ENCODE results near the gene MOCS1.

MOCS1 gene

DNA sequence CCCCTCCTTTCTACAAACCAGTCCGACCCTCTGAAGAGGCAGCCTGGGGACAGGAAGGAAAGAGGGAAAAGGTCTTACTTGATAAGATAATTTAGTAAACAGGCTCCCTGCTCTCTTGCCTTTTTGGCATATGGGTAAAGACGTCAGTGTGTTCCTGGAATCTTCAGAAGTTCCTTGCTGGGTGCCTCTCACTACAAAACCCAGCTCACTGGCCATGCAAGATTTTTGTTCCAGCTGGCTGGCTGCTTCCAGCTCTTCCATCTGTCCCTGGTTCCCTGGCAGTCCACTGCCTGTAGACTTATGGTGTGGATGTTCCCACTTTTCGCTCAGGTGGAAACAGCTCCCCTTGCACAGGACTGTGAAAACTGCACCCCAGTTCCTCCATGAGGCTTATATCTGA lies 57.4 kb downstream of the MOCS1 start:
- DNase-seq (ENCODE audit: low read depth in 2 of 2): no peak

DNA sequence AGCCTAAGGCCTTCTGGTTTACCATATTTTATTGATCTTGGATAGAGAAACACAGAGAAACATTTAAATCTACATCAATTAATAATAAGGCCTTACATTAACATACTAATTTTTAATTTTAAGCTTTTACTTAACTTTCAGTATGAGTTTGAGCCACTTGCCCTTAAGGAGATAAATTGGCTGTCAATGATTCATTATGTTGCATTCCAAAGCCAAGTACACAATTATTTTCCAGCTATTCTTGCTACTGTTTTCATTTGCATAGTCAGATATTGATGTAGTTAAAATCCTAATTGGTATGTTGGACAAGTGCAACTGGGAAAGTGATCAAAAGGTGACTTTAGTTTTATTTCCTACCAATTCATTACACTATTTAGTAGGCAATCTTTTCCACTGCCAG lies 58.2 kb downstream of the MOCS1 start:
- no peak for DNase-seq (ENCODE audit: low read depth in 2 of 2)

DNA sequence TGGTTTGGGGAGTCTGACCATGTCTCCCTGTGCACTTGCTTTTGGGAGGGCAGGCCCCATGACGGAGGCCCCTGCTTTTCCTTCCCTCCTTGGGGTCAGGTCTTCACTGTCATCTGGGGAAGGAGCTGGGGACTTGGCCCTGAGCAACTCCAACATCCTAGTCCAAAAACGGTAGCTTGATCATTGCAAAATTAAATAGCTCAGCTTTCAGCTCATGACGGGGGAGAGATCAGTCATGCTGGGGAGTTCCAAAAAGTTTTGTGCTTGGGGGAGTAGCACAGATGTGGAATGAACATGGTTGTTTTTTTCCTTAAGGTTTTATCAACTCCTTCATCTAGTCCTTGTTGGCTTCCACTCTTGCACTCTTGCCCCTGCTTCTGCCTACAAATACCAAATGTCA lies 60.8 kb downstream of the MOCS1 start:
- DNase-seq (ENCODE audit: low read depth in 2 of 2): no peak

DNA sequence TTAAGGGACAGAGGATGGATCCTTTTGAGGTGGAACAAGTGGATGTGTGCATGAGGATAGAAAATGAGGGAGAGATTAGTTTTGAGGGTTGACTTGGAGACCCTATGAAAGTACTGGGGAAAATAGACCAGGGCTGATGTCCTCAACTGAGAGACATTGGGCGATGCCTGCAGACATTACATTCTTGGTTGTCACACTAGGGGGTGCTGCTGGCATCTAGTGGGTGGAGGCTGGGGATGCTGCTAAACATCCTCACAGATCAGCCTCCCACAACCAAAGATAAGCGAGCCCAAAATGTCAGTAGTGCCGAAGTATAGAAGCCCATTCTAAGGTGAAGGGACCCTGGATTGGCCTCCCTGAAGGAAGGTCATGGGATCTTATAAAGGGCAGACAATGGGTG lies 63.3 kb downstream of the MOCS1 start:
- DNase-seq (ENCODE audit: low read depth in 2 of 2): no peak

GRCh38 chr6:39867592-39867991 lies 66.7 kb downstream of the MOCS1 start:
- no peak for DNase-seq (ENCODE audit: low read depth in 2 of 2)

GRCh38 chr6:39865011-39865888 lies 69.0 kb downstream of the MOCS1 start:
- peak; percentile 60 to 77 for DNase-seq (ENCODE audit: low read depth in 2 of 2)

GRCh38 chr6:39861663-39862062 lies 72.6 kb downstream of the MOCS1 start:
- DNase-seq (ENCODE audit: low read depth in 2 of 2): no peak

DNA sequence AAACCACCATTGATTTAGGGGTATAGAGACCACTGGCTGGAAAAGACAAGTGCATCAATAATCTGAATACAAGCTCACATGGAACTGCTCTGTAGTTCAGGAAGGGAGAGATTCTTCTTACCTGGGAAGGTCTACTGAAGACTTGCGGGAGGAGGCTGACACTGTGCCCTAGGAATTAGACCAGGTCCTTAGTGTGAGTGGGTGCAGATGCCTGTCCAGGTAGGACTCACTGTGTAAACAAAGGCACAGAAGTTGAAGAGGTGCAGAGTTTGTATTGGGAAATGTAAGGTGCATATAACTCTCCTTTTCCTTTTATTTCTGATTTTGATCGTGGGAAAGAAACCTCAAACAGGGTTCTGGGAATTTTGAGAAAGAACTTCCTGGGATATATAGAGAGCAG lies 75.2 kb downstream of the MOCS1 start:
- DNase-seq (ENCODE audit: low read depth in 2 of 2): no peak

GRCh38 chr6:39855356-39855995 lies 78.8 kb downstream of the MOCS1 start:
- DNase-seq (ENCODE audit: low read depth in 2 of 2): no peak
